ENCODE measurements around the gene BBX.

BBX gene

GRCh38 chr3:107794664-107795443 is 272.1 kb downstream of the BBX start:
- Mint-ChIP-seq H3K27me3 (no peaks in the 10 kb centered on the region), H3K36me3 (peaks cover 29 to 52% of the 10 kb centered on the region in 2 donors), H3K9me3 (peaks cover 7 to 8% of the 10 kb centered on the region in 2 donors), H3K4me3 (no peak overlapping the region), H3K4me1 (peaks cover 16 to 35% of the 10 kb centered on the region in 2 donors), H3K27ac (peak overlapping the region; percentile 27)
- DNase-seq (no peak), ATAC-seq (replicated peaks) (no peak)

- H3K4me1 Mint-ChIP-seq, result peaks cover 9 to 27% of the 10 kb centered on the region in 2 donors
- H3K9me3 Mint-ChIP-seq, result peaks cover 0 to under 1% of the 10 kb centered on the region in 2 donors
- H3K27me3 Mint-ChIP-seq, result no peaks in the 10 kb centered on the region
- ATAC-seq (replicated peaks) (peak; percentile 45 to 58), DNase-seq (no peak)
- H3K36me3 Mint-ChIP-seq, result peaks cover 22 to 46% of the 10 kb centered on the region in 2 donors
- peak overlapping the region in 1 of 2 donors; percentile 55 for H3K4me3 Mint-ChIP-seq
- H3K27ac Mint-ChIP-seq, result peak overlapping the region; percentile 94
Observed at GRCh38 chr3:107795514-107796094, 272.8 kb downstream of the BBX start.

- ATAC-seq (replicated peaks), result no peak
Observed at GRCh38 chr3:107796791-107797190, 274.0 kb downstream of the BBX start.

GRCh38 chr3:107797586-107797985 is 274.8 kb downstream of the BBX start:
- no peak overlapping the region for H3K4me3 Mint-ChIP-seq
- H3K36me3 Mint-ChIP-seq, result peaks cover 22 to 42% of the 10 kb centered on the region in 2 donors
- H3K27ac Mint-ChIP-seq, result no peak overlapping the region
- H3K27me3 Mint-ChIP-seq, result no peaks in the 10 kb centered on the region
- H3K9me3 Mint-ChIP-seq, result no peaks in the 10 kb centered on the region
- DNase-seq (no peak), ATAC-seq (replicated peaks) (no peak)
- H3K4me1 Mint-ChIP-seq, result peaks cover 8 to 20% of the 10 kb centered on the region in 2 donors

More at GRCh38 chr3:107796791-107797190, 274.0 kb downstream of the BBX start:
- no peak overlapping the region for H3K27ac Mint-ChIP-seq
- H3K36me3 Mint-ChIP-seq, result peaks cover 27 to 47% of the 10 kb centered on the region in 2 donors
- H3K4me1 Mint-ChIP-seq, result peaks cover 8 to 20% of the 10 kb centered on the region in 2 donors
- no peaks in the 10 kb centered on the region for H3K9me3 Mint-ChIP-seq
- no peaks in the 10 kb centered on the region for H3K27me3 Mint-ChIP-seq
- no peak for DNase-seq
- H3K4me3 Mint-ChIP-seq, result no peak overlapping the region

- no peak overlapping the region for H3K4me3 Mint-ChIP-seq
- no peak overlapping the region for H3K27ac Mint-ChIP-seq
- DNase-seq (no peak), ATAC-seq (replicated peaks) (no peak)
- peaks cover 25 to 46% of the 10 kb centered on the region in 2 donors for H3K36me3 Mint-ChIP-seq
- no peaks in the 10 kb centered on the region for H3K27me3 Mint-ChIP-seq
- no peaks in the 10 kb centered on the region for H3K9me3 Mint-ChIP-seq
- peaks cover 8 to 20% of the 10 kb centered on the region in 2 donors for H3K4me1 Mint-ChIP-seq
Observed at GRCh38 chr3:107798381-107798780, 275.6 kb downstream of the BBX start.

GRCh38 chr3:107800710-107801109 is 277.9 kb downstream of the BBX start:
- Mint-ChIP-seq H3K4me3 (no peak overlapping the region), H3K27me3 (no peaks in the 10 kb centered on the region), H3K4me1 (peaks cover 3 to 7% of the 10 kb centered on the region in 2 donors), H3K27ac (peak overlapping the region; percentile 85), H3K36me3 (peaks cover 31 to 46% of the 10 kb centered on the region in 2 donors), H3K9me3 (no peaks in the 10 kb centered on the region)
- ATAC-seq (replicated peaks) (no peak), DNase-seq (no peak)

- H3K4me3 Mint-ChIP-seq, result no peak overlapping the region
- DNase-seq (no peak), ATAC-seq (replicated peaks) (no peak)
- H3K4me1 Mint-ChIP-seq, result no peaks in the 10 kb centered on the region
- no peak overlapping the region for H3K27ac Mint-ChIP-seq
- H3K9me3 Mint-ChIP-seq, result no peaks in the 10 kb centered on the region
- no peaks in the 10 kb centered on the region for H3K27me3 Mint-ChIP-seq
- peaks cover 33 to 40% of the 10 kb centered on the region in 2 donors for H3K36me3 Mint-ChIP-seq
Observed at GRCh38 chr3:107803170-107803569, 280.4 kb downstream of the BBX start.

GRCh38 chr3:107806021-107806420 is 283.3 kb downstream of the BBX start:
- Mint-ChIP-seq H3K4me1 (peaks cover 9 to 14% of the 10 kb centered on the region in 2 donors), H3K9me3 (no peaks in the 10 kb centered on the region), H3K4me3 (no peak overlapping the region), H3K36me3 (peaks cover 29 to 44% of the 10 kb centered on the region in 2 donors), H3K27me3 (no peaks in the 10 kb centered on the region), H3K27ac (no peak overlapping the region)
- ATAC-seq (replicated peaks), result no peak
- DNase-seq, result no peak

- ATAC-seq (replicated peaks) (no peak), DNase-seq (no peak)
- H3K9me3 Mint-ChIP-seq, result no peaks in the 10 kb centered on the region
- H3K4me3 Mint-ChIP-seq, result no peak overlapping the region
- H3K27ac Mint-ChIP-seq, result no peak overlapping the region
- peaks cover 26 to 39% of the 10 kb centered on the region in 2 donors for H3K36me3 Mint-ChIP-seq
- H3K27me3 Mint-ChIP-seq, result no peaks in the 10 kb centered on the region
- H3K4me1 Mint-ChIP-seq, result peaks cover 9 to 14% of the 10 kb centered on the region in 2 donors
Observed at GRCh38 chr3:107806536-107806935, 283.8 kb downstream of the BBX start.

- H3K27ac Mint-ChIP-seq, result peak overlapping the region; percentile 56
- no peaks in the 10 kb centered on the region for H3K27me3 Mint-ChIP-seq
- H3K4me3 Mint-ChIP-seq, result peak overlapping the region in 1 of 2 donors; percentile 25
- no peaks in the 10 kb centered on the region for H3K9me3 Mint-ChIP-seq
- peaks cover 9 to 14% of the 10 kb centered on the region in 2 donors for H3K4me1 Mint-ChIP-seq
- ATAC-seq (replicated peaks) (peak; percentile 71 to 81), DNase-seq (no peak)
- peaks cover 12 to 19% of the 10 kb centered on the region in 2 donors for H3K36me3 Mint-ChIP-seq
Observed at GRCh38 chr3:107810171-107811071, 287.7 kb downstream of the BBX start.

- peaks cover 7 to 14% of the 10 kb centered on the region in 2 donors for H3K36me3 Mint-ChIP-seq
- H3K9me3 Mint-ChIP-seq, result no peaks in the 10 kb centered on the region
- DNase-seq (no peak), ATAC-seq (replicated peaks) (no peak)
- H3K4me3 Mint-ChIP-seq, result no peak overlapping the region
- H3K4me1 Mint-ChIP-seq, result peaks cover 9 to 14% of the 10 kb centered on the region in 2 donors
- H3K27me3 Mint-ChIP-seq, result no peaks in the 10 kb centered on the region
- no peak overlapping the region for H3K27ac Mint-ChIP-seq
Observed at GRCh38 chr3:107813026-107813425, 290.3 kb downstream of the BBX start.

GRCh38 chr3:107816107-107816506 is 293.3 kb downstream of the BBX start:
- no peaks in the 10 kb centered on the region for H3K9me3 Mint-ChIP-seq
- peaks cover under 1 to 5% of the 10 kb centered on the region in 2 donors for H3K27me3 Mint-ChIP-seq
- no peak overlapping the region for H3K4me3 Mint-ChIP-seq
- no peaks in the 10 kb centered on the region for H3K36me3 Mint-ChIP-seq
- DNase-seq (no peak), ATAC-seq (replicated peaks) (no peak)
- no peak overlapping the region for H3K27ac Mint-ChIP-seq
- no peaks in the 10 kb centered on the region for H3K4me1 Mint-ChIP-seq

GRCh38 chr3:107817076-107817475 is 294.3 kb downstream of the BBX start:
- no peak for DNase-seq
- no peaks in the 10 kb centered on the region for H3K4me1 Mint-ChIP-seq

GRCh38 chr3:107818025-107818424 is 295.3 kb downstream of the BBX start:
- H3K9me3 Mint-ChIP-seq, result no peaks in the 10 kb centered on the region
- H3K27me3 Mint-ChIP-seq, result peaks cover 9 to 14% of the 10 kb centered on the region in 2 donors
- H3K36me3 Mint-ChIP-seq, result no peaks in the 10 kb centered on the region
- DNase-seq (no peak), ATAC-seq (replicated peaks) (no peak)
- no peak overlapping the region for H3K4me3 Mint-ChIP-seq
- no peaks in the 10 kb centered on the region for H3K4me1 Mint-ChIP-seq
- no peak overlapping the region for H3K27ac Mint-ChIP-seq

More at GRCh38 chr3:107817076-107817475, 294.3 kb downstream of the BBX start:
- H3K9me3 Mint-ChIP-seq, result no peaks in the 10 kb centered on the region
- no peak overlapping the region for H3K4me3 Mint-ChIP-seq
- ATAC-seq (replicated peaks), result no peak
- H3K36me3 Mint-ChIP-seq, result no peaks in the 10 kb centered on the region
- no peak overlapping the region for H3K27ac Mint-ChIP-seq
- peaks cover 9 to 14% of the 10 kb centered on the region in 2 donors for H3K27me3 Mint-ChIP-seq

Measured in stimulated activated naive B cell treated with anti-CD40 and anti-IgM and Interleukin-4, amounts not matched to agents 10 μg/mL and 1 μg/mL and 100 μg/mL, for 72 hours (primary cell).